T-helper 17 cell (primary cell): ENCODE data around the gene IGSF8. TPM values are rescaled to one million over a fixed set of nuclear protein-coding genes. Genes with fewer than 3 reads are reported as not detected.
A peak's percentile ranks its signal among the peaks of the same experiment; 100 is the strongest.

Source experiments
- ATAC-seq: fragments of 150-1000 bp; cut with Tn5 transposase; 2 replicates; pipeline ENCODE4 v1.10.0; 2021; ENCODE audit warnings: mild to moderate bottlenecking, moderate library complexity
- DNase-seq, 3 donors: peaks; one replicate each; pipeline versions ENCODE4 v3.0.0 to v3.0.0-alpha.2; 2020 to 2021
- H3K9me3 ChIP-seq: one replicate; pipeline ENCODE4 v1.7.0; 2013; ENCODE audit warnings: low read length, mild to moderate bottlenecking; ENCODE audit not compliant: control insufficient read depth, poor library complexity, severe bottlenecking
- H3K27ac Mint-ChIP-seq: one replicate; pipeline ENCODE4 v1.8.0; 2022; ENCODE audit warnings: mild to moderate bottlenecking, moderate library complexity, mixed read lengths
- H3K27me3 Mint-ChIP-seq: one replicate; pipeline ENCODE4 v1.8.0; 2022; ENCODE audit warnings: mixed read lengths
- H3K36me3 Mint-ChIP-seq: one replicate; pipeline ENCODE4 v1.8.0; 2022; ENCODE audit warnings: low read depth, mixed read lengths
- H3K4me1 Mint-ChIP-seq: one replicate; pipeline ENCODE4 v1.8.0; 2022; ENCODE audit warnings: mild to moderate bottlenecking, mixed read lengths
- H3K4me3 Mint-ChIP-seq: one replicate; pipeline ENCODE4 v1.8.0; 2022; ENCODE audit warnings: mild to moderate bottlenecking, moderate library complexity, mixed read lengths
- total RNA-seq, 4 donors: library from RNA in 2 of 4; stranded (reverse) in 2 of 4; gene quantifications; one replicate each; pipeline ENCODE4 v1.2.3 and lab custom pipeline; 2022 to 2026

IGSF8 gene
- total RNA-seq, 2 donors from 2014 or later = 29.3 to 36.8 TPM

DNA sequence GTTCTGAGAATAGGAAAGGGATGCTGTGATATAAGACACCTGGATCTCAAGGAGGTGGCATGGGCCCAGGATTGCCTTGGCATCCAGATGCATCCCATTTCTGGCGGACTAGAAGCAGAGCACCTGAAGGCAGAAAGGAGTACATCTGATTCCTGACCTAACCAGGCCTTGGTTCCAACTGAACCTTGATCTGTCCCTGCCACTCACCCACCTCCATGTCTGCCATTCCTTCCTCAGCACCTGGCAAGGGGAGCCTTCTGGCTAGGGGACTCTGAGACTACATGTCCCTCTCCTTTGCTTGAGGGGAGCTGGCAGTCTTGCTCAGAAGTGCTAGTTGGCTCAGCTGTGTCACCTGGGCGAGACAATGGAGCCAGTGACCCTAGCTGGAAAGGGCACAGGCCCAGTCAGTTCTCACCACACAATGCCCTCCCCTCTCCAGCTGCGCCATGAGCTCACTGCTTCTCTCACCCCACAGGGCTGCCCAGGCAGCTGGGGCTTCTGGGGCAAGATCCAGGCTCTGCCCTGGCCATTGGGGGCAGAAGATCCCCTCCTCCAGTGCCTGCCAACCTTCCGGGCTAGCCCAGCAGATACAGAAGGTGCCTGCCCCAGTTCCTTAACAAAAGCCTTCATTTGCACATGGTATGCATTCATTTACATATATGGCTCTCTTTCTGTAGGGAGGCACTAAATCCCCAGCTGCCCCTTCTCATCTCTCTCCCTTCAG lies 2.9 kb downstream of the IGSF8 start:
- Mint-ChIP-seq H3K4me3 (peak overlapping the region; percentile 93), H3K27ac (peak overlapping the region; percentile 95), H3K36me3 (peaks cover 6% of the 10 kb centered on the region), H3K27me3 (no peaks in the 10 kb centered on the region), H3K4me1 (peaks cover 32% of the 10 kb centered on the region)
- no peaks in the 10 kb centered on the region for H3K9me3 ChIP-seq
- DNase-seq = no peak
- no peak for ATAC-seq

DNA sequence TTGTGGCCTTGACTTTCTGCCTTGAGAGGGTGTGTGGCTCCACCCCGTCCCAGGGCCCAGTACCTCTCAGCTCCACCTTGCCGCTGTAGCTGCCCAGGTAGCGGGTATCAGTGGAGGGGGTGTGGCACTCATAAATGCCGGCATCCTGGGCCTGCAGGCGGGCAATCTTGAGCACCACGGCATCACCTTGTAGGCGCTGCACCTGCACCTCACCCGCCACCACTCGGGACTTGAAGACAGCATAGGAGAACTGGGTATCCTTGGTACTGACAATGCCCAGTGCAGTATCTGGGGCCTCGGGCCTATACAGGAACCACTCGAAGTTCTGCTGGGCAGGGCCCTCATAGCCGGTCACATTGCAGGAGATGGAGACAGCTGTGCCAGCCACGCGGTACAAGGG lies 3.6 kb downstream of the IGSF8 start:
- H3K36me3 Mint-ChIP-seq = peaks cover 6% of the 10 kb centered on the region
- peaks cover 30% of the 10 kb centered on the region for H3K4me1 Mint-ChIP-seq
- ATAC-seq = no peak
- no peak overlapping the region for H3K4me3 Mint-ChIP-seq
- H3K27me3 Mint-ChIP-seq = no peaks in the 10 kb centered on the region
- no peak for DNase-seq
- no peak overlapping the region for H3K27ac Mint-ChIP-seq
- H3K9me3 ChIP-seq = no peaks in the 10 kb centered on the region

- DNase-seq (no peak), ATAC-seq (no peak)
- H3K36me3 Mint-ChIP-seq = peaks cover 6% of the 10 kb centered on the region
- H3K27ac Mint-ChIP-seq = no peak overlapping the region
- no peaks in the 10 kb centered on the region for H3K9me3 ChIP-seq
- peaks cover 26% of the 10 kb centered on the region for H3K4me1 Mint-ChIP-seq
- no peak overlapping the region for H3K4me3 Mint-ChIP-seq
- no peaks in the 10 kb centered on the region for H3K27me3 Mint-ChIP-seq
Measured at GRCh38 chr1:160094291-160094625, 4.2 kb downstream of the IGSF8 start.

DNA sequence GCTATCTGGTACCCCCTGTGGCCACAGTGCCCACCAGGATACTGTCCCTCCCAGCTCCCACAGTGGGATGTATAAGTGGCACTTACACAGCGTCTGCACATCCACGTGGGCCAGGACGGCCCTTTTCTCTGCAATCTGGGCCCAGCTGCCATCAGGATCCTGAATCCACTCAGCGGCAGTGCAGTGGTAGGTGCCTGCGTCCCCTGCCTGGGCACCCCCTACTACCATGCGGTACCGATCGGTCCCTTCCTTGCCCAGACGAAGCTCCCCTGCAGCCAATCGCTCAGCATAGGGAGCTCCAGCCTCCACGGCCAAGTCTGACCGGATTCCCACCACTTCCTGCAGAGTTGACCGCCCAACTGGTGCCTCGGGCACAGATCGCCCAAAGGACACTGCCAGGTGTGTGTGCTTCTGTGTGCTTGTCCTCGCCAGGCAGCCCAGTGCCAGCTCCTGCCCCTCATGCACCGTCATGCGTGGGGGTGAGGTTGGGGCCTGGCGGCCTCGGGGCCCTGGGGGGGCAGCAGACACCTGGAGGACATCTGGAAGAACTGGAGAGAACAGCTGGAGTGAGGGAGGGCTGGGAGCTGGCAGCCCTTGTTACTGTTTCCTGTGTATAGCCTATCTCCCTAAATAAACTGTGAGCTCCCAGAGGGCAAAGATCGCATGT lies 4.7 kb downstream of the IGSF8 start:
- Mint-ChIP-seq H3K36me3 (peaks cover 10% of the 10 kb centered on the region), H3K27me3 (no peaks in the 10 kb centered on the region), H3K4me3 (no peak overlapping the region), H3K27ac (no peak overlapping the region), H3K4me1 (peaks cover 27% of the 10 kb centered on the region)
- no peak for DNase-seq
- ATAC-seq = no peak
- H3K9me3 ChIP-seq = no peaks in the 10 kb centered on the region

- peaks cover 27% of the 10 kb centered on the region for H3K4me1 Mint-ChIP-seq
- H3K9me3 ChIP-seq = no peaks in the 10 kb centered on the region
- ATAC-seq (no peak), DNase-seq (no peak)
- no peak overlapping the region for H3K4me3 Mint-ChIP-seq
- H3K27ac Mint-ChIP-seq = no peak overlapping the region
- peaks cover 13% of the 10 kb centered on the region for H3K36me3 Mint-ChIP-seq
- no peaks in the 10 kb centered on the region for H3K27me3 Mint-ChIP-seq
Measured at GRCh38 chr1:160093069-160093395, 5.4 kb downstream of the IGSF8 start.

GRCh38 chr1:160092366-160093068 lies 5.9 kb downstream of the IGSF8 start:
- H3K4me1 Mint-ChIP-seq = peaks cover 23% of the 10 kb centered on the region
- H3K27ac Mint-ChIP-seq = no peak overlapping the region
- H3K36me3 Mint-ChIP-seq = peaks cover 13% of the 10 kb centered on the region

GRCh38 chr1:160091666-160092223 lies 6.7 kb downstream of the IGSF8 start:
- ATAC-seq = no peak
- H3K4me3 Mint-ChIP-seq = no peak overlapping the region
- no peak for DNase-seq
- no peaks in the 10 kb centered on the region for H3K27me3 Mint-ChIP-seq
- H3K9me3 ChIP-seq = no peaks in the 10 kb centered on the region
- peaks cover 21% of the 10 kb centered on the region for H3K4me1 Mint-ChIP-seq
- no peak overlapping the region for H3K27ac Mint-ChIP-seq
- peaks cover 15% of the 10 kb centered on the region for H3K36me3 Mint-ChIP-seq

More at GRCh38 chr1:160092366-160093068, 5.9 kb downstream of the IGSF8 start:
- Mint-ChIP-seq H3K4me3 (no peak overlapping the region), H3K27me3 (no peaks in the 10 kb centered on the region)
- ATAC-seq (no peak), DNase-seq (no peak)
- no peaks in the 10 kb centered on the region for H3K9me3 ChIP-seq

- peaks cover 22% of the 10 kb centered on the region for H3K4me1 Mint-ChIP-seq
- H3K27me3 Mint-ChIP-seq = no peaks in the 10 kb centered on the region
- H3K36me3 Mint-ChIP-seq = peaks cover 15% of the 10 kb centered on the region
- ATAC-seq = no peak
- no peak for DNase-seq
- no peak overlapping the region for H3K27ac Mint-ChIP-seq
- H3K4me3 Mint-ChIP-seq = no peak overlapping the region
- no peaks in the 10 kb centered on the region for H3K9me3 ChIP-seq
Measured at GRCh38 chr1:160090760-160091159, 7.7 kb downstream of the IGSF8 start.

GRCh38 chr1:160089883-160090282 lies 8.5 kb downstream of the IGSF8 start:
- peaks cover 15% of the 10 kb centered on the region for H3K36me3 Mint-ChIP-seq
- no peak overlapping the region for H3K27ac Mint-ChIP-seq
- H3K27me3 Mint-ChIP-seq = no peaks in the 10 kb centered on the region
- ATAC-seq (no peak), DNase-seq (no peak)
- H3K4me1 Mint-ChIP-seq = peaks cover 22% of the 10 kb centered on the region
- no peaks in the 10 kb centered on the region for H3K9me3 ChIP-seq
- H3K4me3 Mint-ChIP-seq = no peak overlapping the region

DNA sequence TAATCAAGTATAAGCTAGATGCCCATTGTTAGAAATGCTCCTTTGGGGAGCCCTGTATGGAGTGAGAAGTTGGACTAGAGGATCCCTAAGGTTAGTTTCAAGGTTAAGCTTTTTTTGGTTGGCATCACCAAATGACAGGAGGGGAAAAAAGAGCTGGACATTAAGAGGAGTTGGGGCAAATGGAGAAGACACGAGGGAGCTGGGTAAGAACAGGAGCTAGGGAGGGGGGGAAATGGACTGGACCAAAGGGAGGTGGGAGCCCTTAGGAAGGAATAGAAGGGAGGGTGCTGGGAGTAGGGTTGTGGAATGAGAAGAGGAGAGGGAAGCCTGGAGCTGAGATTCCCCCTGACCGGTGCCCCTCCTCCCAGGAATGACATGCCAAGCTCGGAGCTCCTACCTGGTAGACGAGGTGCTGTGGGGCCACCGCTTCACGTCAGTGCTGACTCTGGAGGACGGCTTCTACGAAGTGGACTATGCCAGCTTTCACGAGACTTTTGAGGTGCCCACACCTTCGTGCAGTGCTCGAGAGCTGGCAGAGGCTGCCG lies 11.2 kb downstream of the IGSF8 start:
- Mint-ChIP-seq H3K27me3 (peaks cover 12% of the 10 kb centered on the region), H3K36me3 (peaks cover 15% of the 10 kb centered on the region), H3K4me3 (no peak overlapping the region), H3K27ac (peak overlapping the region; percentile 39), H3K4me1 (peaks cover 20% of the 10 kb centered on the region)
- no peak for DNase-seq
- ATAC-seq = no peak
- H3K9me3 ChIP-seq = no peaks in the 10 kb centered on the region

GRCh38 chr1:160086456-160086892 lies 11.9 kb downstream of the IGSF8 start:
- Mint-ChIP-seq H3K27me3 (peaks cover 19% of the 10 kb centered on the region), H3K4me3 (no peak overlapping the region), H3K4me1 (peaks cover 20% of the 10 kb centered on the region), H3K27ac (peak overlapping the region; percentile 39), H3K36me3 (peaks cover 13% of the 10 kb centered on the region)
- H3K9me3 ChIP-seq = no peaks in the 10 kb centered on the region
- no peak for ATAC-seq
- no peak for DNase-seq

GRCh38 chr1:160085686-160086455 lies 12.5 kb downstream of the IGSF8 start:
- no peak overlapping the region for H3K27ac Mint-ChIP-seq
- H3K27me3 Mint-ChIP-seq = peaks cover 25% of the 10 kb centered on the region
- DNase-seq (peak; percentile 54 to 67 (median 62)), ATAC-seq (peak; percentile 69)
- H3K4me1 Mint-ChIP-seq = peaks cover 22% of the 10 kb centered on the region
- peaks cover 15% of the 10 kb centered on the region for H3K36me3 Mint-ChIP-seq
- H3K9me3 ChIP-seq = no peaks in the 10 kb centered on the region
- H3K4me3 Mint-ChIP-seq = peak overlapping the region; percentile 3
